ENCODE measurements around the gene CDKAL1.

GRCh38 chr6:21181866-21182265 lies 647.6 kb downstream of the CDKAL1 start:
- TF ChIP-seq SP1 (IDR thresholded peaks at IDR 0.05) (no peak), MAX (IDR thresholded peaks at IDR 0.05) (no peak), CTCF (IDR thresholded peaks at IDR 0.05; ENCODE audit: low read depth, low read length, missing input control) (no peak), YY1 (IDR thresholded peaks at IDR 0.05) (no peak), RXRA (IDR thresholded peaks at IDR 0.05) (no peak), REST (IDR thresholded peaks at IDR 0.05) (no peak), TAF1 (conservative IDR thresholded peaks at IDR 0.05) (no peak), JUND (IDR thresholded peaks at IDR 0.05) (no peak), EGR1 (IDR thresholded peaks at IDR 0.05; ENCODE audit: low read depth in 2 of 2) (no peak), GABPA (IDR thresholded peaks at IDR 0.05 in 1 of 2, conservative IDR thresholded peaks at IDR 0.05 in 1 of 2) (no peak), FOXA2 (IDR thresholded peaks at IDR 0.05) (no peak), ATF3 (IDR thresholded peaks at IDR 0.05) (no peak), RAD21 (IDR thresholded peaks at IDR 0.05) (no peak), HNF4G (IDR thresholded peaks at IDR 0.05) (no peak)

Data from liver (tissue), 3 donors.